Spinal cord (tissue), 10 donors: ENCODE data around the gene C1orf116. TPM values are rescaled to one million over a fixed set of nuclear protein-coding genes. Genes with fewer than 3 reads are reported as not detected.

Experiments
- DNase-seq, 6 donors: peaks; one replicate each; pipeline versions ENCODE4 v3.0.0 to v3.0.0-alpha.2; 2013 to 2015; ENCODE audit warnings: low spot score in 6 of 6, low read depth in 4 of 6
- H3K27ac ChIP-seq: one replicate; pipeline ENCODE4 v1.5.1; 2013; ENCODE audit warnings: low read depth, low read length, control low read depth
- H3K27me3 ChIP-seq: one replicate; pipeline ENCODE4 v1.6.1; 2013; ENCODE audit warnings: low read length; ENCODE audit not compliant: control insufficient read depth, insufficient read depth
- H3K36me3 ChIP-seq: one replicate; pipeline ENCODE4 v1.6.1; 2013; ENCODE audit warnings: low read length; ENCODE audit not compliant: control insufficient read depth, insufficient read depth
- H3K4me1 ChIP-seq: one replicate; pipeline ENCODE4 v1.6.1; 2013; ENCODE audit warnings: low read length; ENCODE audit not compliant: control insufficient read depth, insufficient read depth
- H3K4me3 ChIP-seq: one replicate; pipeline ENCODE4 v1.5.1; 2013; ENCODE audit warnings: low read depth, low read length, control low read depth
- H3K9me3 ChIP-seq: one replicate; pipeline ENCODE4 v1.6.1; 2013; ENCODE audit warnings: low read length; ENCODE audit not compliant: control insufficient read depth, insufficient read depth
- WGBS: methylation state at CpG from one replicate; pipeline ENCODE4 v1.1.5; 2013; ENCODE audit warnings: missing lambda C conversion rate; ENCODE audit not compliant: insufficient coverage; 5-methylcytosine and 5-hydroxymethylcytosine counted together
- polyA plus RNA-seq, 2 donors: library from polyadenylated mRNA; unstranded; fragments of 120-200 nt; gene quantifications; one replicate each; pipeline ENCODE4 v1.2.1, GENCODE V29; 2013; ENCODE audit not compliant: insufficient read length in 2 of 2
- total RNA-seq, 2 donors: library from RNA; depleted of rRNA in 1 of 2; stranded (reverse); fragments of 120-200 nt in 1 of 2; fragments of >200 nt in 1 of 2; gene quantifications; one replicate each; pipeline versions ENCODE4 v1.2.3 to v1.2.4, GENCODE V29; 2013 to 2014
- donor health status: healthy.

C1orf116 gene
- total and polyA plus RNA-seq, 4 donors = 0.10 to 0.30 (median 0.18) TPM

DNA sequence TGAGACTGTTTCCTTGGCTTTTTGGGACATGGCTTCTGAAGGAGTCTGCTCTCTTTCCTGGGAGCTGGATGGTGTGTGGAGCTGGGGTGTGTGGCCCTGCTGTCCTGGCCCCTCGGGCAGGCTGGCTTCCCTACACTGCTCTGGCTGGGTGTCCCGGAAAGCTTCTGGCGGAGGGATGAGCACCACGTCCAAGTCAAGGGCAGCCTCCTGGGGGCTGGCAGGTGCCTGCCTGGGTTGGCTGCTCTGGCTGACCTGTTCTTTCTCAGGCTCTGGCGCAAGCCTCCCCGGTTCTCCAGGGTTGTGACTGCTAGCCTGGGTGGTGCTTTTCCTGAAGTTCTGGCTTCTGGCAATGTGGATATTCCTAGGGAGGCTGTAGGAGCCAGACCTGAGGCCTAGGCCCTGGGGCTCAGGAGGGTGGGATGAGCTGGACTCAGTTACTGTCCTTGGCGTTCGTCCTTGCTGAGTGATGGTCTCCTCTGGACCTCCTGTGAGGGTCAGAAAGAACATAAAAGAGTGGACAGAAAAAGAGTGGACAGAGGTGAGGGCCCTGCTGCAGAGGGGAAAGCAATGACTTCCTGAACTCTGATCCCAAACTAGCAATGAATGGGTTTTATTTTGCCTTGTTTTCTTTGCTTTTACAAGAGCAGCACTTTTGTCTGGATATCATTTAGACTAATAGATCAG lies 9.4 kb downstream of the C1orf116 start:
- H3K9me3 ChIP-seq = no peaks in the 10 kb centered on the region
- H3K36me3 ChIP-seq = no peaks in the 10 kb centered on the region
- WGBS = 90% methylated on average over 8 of the region's 8 CpGs
- no peak overlapping the region for H3K27ac ChIP-seq
- DNase-seq = no peak
- no peaks in the 10 kb centered on the region for H3K27me3 ChIP-seq
- H3K4me1 ChIP-seq = peaks cover 19% of the 10 kb centered on the region
- H3K4me3 ChIP-seq = no peak overlapping the region

DNA sequence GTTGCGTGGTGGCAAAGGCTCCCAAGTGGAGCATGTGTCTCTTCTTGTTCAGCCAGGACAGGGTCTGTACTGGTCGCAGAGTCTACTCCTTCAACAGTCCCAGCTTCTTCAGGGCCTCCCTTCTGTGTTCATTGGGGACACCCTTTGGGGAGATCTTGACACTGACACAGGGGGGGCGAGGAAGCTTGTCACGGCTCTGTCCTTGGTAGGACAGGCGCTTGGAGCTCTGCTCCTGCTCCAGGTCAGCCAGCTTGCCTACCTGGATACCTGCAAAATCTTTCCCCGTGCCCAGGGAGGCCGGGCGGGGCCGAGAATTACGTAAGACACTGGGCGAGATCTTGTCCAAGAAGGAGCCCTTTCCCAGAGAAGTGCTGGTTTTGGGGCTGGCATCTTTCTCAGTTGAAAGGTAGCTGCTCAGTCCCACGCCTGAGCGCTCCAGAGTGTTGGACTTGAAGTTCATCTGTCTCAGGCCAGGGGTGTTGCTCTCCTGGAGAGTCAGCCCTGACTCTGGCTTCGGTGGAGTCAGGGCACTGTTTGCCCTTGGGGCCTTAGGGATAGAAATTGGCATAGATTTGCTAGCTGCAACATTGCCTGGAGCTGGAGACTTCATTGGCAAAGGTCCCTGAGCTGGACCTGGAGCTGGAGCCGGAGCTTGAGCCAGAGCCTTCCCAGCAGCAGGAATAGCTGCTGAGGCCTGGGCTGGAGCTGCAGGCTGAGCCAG lies 10.5 kb downstream of the C1orf116 start:
- WGBS = 92% methylated on average over 15 of the region's 15 CpGs
- DNase-seq = no peak
- Histone ChIP-seq H3K4me3 (no peak overlapping the region), H3K27ac (no peak overlapping the region), H3K36me3 (no peaks in the 10 kb centered on the region), H3K4me1 (peaks cover 19% of the 10 kb centered on the region), H3K27me3 (no peaks in the 10 kb centered on the region), H3K9me3 (no peaks in the 10 kb centered on the region)

DNA sequence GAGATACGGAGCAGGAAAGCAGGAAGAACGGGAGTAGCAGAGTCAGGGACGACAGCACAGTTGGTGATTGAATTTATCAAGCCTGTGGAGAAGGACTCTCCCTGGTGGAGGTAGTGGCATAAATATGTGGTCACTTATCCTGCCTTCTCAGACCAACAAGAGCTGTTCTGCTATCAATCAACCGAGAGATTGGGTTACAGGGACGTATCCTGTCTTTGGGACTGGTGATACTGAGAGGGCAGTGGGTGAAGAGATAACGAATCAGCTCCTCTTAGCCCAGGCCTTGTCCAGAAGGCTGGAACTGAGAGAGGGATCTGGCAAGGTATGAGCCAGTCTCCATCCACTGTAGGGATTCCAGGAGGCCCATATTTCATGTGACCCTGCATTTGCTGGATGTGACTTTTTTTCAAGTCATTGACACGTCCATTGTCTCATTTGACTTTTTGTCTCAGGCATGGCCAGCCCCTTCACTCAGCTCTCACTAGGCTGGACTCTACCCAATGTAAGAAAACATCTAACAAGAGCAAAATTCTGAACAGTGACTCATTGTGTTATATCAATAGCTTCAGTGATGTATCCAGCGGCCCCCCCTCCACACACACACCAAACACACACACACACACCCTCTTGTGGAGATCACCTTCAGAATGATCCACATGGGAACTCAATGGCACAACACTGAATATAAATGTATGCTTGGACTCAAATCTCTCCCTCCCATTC lies 11.3 kb downstream of the C1orf116 start:
- Histone ChIP-seq H3K9me3 (no peaks in the 10 kb centered on the region), H3K4me3 (no peak overlapping the region), H3K36me3 (no peaks in the 10 kb centered on the region), H3K27ac (peak overlapping the region; percentile 33), H3K4me1 (peaks cover 19% of the 10 kb centered on the region), H3K27me3 (no peaks in the 10 kb centered on the region)
- 82% methylated on average over 8 of the region's 8 CpGs for WGBS
- no peak for DNase-seq

DNA sequence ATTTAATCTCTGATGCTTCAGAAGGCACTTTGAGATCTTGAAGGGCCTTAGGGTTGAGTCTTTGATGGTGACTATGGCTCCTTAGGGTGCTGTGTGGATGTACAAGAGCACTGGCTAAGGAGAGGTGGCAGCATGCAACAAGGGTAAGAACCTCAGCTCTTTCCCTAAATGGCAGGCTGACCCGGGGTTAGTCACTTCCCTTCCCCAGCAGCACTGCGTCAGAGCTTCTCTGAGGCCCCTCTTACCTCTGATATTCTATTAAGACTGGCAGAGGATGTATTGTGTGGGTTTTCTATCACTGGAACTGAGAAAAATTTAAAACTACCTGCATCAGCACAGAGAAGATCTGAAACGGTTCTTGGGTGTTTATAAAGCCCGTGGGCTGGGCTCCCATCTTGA lies 11.8 kb downstream of the C1orf116 start:
- DNase-seq = no peak
- no peaks in the 10 kb centered on the region for H3K9me3 ChIP-seq
- WGBS = 86% methylated on average over 2 of the region's 4 CpGs
- no peaks in the 10 kb centered on the region for H3K27me3 ChIP-seq
- no peak overlapping the region for H3K4me3 ChIP-seq
- H3K4me1 ChIP-seq = peaks cover 19% of the 10 kb centered on the region
- peak overlapping the region; percentile 33 for H3K27ac ChIP-seq
- no peaks in the 10 kb centered on the region for H3K36me3 ChIP-seq

DNA sequence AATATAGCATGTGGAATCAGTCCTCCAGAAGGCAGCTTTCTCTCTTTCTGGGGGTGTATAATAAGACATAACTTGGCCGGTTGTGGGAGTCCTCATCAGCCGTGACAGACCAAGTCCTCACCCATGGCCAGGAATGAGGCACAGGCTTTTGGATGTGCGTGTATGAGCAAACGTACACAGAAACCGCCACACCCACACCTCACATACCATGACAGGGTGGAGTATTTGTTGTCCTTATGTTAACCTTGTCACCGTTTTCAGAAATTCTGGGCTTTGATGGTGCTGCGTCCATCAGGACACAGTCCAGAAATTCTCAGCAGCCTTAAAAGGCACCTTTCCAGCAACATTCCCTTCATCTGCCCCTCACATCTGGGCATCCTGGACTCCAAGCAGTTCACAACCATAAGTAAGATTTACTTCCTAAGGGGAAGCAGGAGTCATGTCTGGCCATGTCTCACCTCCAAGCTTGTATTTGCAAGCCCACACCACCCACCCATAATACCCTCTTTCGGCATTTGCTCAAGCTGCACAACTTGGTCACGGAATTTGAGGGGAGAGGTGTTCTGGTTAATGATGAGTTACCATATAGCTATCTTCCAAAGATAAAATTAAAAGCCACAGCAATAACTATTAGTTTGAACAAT lies 12.4 kb downstream of the C1orf116 start:
- H3K9me3 ChIP-seq = no peaks in the 10 kb centered on the region
- peaks cover 19% of the 10 kb centered on the region for H3K4me1 ChIP-seq
- no peak overlapping the region for H3K4me3 ChIP-seq
- 86% methylated on average over 2 of the region's 9 CpGs for WGBS
- no peaks in the 10 kb centered on the region for H3K36me3 ChIP-seq
- DNase-seq = no peak
- no peak overlapping the region for H3K27ac ChIP-seq
- H3K27me3 ChIP-seq = no peaks in the 10 kb centered on the region

DNA sequence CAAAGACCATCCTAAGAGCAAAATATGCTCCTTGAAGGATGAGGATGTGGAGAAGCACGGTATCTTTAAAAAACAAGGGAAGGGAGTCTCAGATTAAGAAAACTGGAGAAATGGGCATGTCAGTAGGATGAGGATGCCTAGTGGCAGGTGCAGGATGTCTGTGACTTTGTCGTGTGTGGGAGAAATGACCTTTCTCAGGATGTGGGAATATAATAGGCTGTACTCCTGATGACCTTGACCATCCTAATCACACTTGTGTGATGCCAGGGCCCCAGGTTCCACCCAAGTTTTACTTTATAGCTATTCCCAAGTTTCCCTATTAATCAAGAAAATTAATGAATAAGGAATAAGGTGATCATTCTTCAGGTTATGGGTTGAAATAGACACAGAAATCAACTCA lies 12.9 kb downstream of the C1orf116 start:
- WGBS = 100% methylated on average over 1 of the region's 2 CpGs
- H3K36me3 ChIP-seq = no peaks in the 10 kb centered on the region
- peaks cover 15% of the 10 kb centered on the region for H3K4me1 ChIP-seq

DNA sequence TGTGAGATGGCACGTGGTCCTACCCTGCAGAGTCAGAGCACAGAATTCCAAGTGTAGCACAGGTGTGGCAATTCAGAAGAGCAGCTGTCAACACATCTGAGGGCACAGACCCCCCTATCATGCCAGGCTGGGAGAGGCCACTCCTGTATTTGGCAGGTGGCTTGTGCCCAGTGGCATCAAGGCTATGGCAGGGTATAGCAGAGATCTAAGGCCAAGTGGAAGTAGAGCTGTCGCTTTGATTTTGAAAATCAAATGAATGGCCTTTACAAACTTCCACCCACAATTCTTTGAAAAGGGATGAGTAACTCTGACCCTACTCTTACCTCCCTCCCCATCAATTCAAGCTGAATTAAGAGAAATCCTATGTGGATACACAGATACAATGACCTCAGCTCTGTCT lies 13.4 kb downstream of the C1orf116 start:
- H3K27me3 ChIP-seq = no peaks in the 10 kb centered on the region
- peaks cover 10% of the 10 kb centered on the region for H3K4me1 ChIP-seq
- H3K36me3 ChIP-seq = no peaks in the 10 kb centered on the region
- H3K9me3 ChIP-seq = no peaks in the 10 kb centered on the region
- no peak overlapping the region for H3K4me3 ChIP-seq
- H3K27ac ChIP-seq = no peak overlapping the region
- 100% methylated on average over 1 of the region's 2 CpGs for WGBS
- DNase-seq = no peak

More for the DNA sequence above, 12.9 kb downstream of the C1orf116 start:
- no peaks in the 10 kb centered on the region for H3K27me3 ChIP-seq
- no peak overlapping the region for H3K27ac ChIP-seq
- no peak for DNase-seq
- no peak overlapping the region for H3K4me3 ChIP-seq
- H3K9me3 ChIP-seq = no peaks in the 10 kb centered on the region

DNA sequence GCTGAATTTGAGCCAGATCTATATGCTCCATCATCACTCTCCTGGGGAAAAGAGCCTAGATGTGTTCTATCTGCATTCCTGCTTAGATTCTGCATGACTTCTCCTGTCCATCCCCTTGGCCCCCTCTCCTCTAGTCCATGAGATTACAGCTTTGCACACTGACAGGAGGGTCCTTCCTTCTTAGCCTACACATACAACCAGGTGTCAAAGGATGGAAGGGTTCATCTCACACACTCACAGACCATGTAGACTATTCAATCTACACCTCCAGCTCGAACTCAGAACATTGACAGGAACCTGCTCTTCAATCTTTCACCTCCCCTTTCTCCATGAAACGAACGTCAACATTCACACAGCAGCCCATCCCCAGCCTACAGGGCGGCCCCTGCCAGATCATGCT lies 13.8 kb downstream of the C1orf116 start:
- Histone ChIP-seq H3K27me3 (no peaks in the 10 kb centered on the region), H3K4me3 (no peak overlapping the region), H3K9me3 (no peaks in the 10 kb centered on the region), H3K36me3 (no peaks in the 10 kb centered on the region), H3K4me1 (peaks cover 9% of the 10 kb centered on the region), H3K27ac (no peak overlapping the region)
- 82% methylated on average over 4 of the region's 4 CpGs for WGBS
- DNase-seq = no peak

DNA sequence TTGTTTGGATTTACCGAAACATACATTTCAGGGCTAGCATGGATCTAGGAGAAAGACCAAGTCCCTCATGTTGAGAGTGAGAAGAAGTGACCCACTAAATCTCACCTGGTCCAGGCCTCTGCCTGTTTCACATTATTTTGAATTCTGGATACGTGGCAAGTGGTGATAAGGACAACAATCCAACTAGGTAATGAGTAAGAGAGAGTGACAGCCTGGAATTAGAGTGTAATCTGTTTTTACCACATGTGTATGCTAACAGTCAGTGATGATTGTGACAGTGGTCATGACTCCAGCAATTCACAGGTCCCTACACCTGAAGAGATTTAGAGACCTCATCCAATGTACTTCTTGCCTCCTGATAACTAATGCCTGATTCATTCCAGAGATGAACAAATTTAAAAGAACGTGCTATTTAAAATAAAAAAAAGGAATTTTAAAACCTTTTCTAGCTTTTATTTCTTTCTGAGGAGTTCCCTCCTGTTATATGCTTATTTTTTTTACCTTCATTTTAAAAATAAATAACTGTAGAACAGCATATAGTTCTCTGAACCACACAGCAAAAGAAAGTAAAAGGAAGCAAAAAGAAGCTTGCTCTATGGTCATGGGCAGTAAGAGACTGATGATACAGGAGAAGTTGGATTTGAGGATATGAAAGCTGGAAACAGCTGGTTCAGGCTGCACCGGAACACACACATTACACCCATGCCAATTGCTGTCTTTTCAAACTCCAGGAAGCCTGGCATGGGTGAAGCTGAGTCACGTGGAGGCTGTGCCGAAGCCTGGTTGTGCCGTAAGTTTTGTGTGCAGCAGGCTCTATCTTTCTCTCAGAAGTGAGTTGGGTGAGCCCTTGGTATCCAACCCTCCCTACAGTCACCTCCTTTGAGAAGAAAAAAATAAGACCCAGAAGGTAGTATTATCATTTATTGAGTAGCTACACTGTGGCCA lies 14.7 kb downstream of the C1orf116 start:
- H3K4me1 ChIP-seq = peaks cover 9% of the 10 kb centered on the region
- 86% methylated on average over 1 of the region's 7 CpGs for WGBS
- no peak overlapping the region for H3K4me3 ChIP-seq
- no peak overlapping the region for H3K27ac ChIP-seq
- H3K9me3 ChIP-seq = no peaks in the 10 kb centered on the region
- H3K36me3 ChIP-seq = no peaks in the 10 kb centered on the region
- no peak for DNase-seq
- H3K27me3 ChIP-seq = no peaks in the 10 kb centered on the region
